ENCODE data around the gene PHYHIPL. TPM values are rescaled to one million over a fixed set of nuclear protein-coding genes. Genes with fewer than 3 reads are reported as not detected.

The PHYHIPL gene
- total and polyA plus RNA-seq, 2 of the 4 experiments (the other 2 are of a cell fraction) = not detected

DNA sequence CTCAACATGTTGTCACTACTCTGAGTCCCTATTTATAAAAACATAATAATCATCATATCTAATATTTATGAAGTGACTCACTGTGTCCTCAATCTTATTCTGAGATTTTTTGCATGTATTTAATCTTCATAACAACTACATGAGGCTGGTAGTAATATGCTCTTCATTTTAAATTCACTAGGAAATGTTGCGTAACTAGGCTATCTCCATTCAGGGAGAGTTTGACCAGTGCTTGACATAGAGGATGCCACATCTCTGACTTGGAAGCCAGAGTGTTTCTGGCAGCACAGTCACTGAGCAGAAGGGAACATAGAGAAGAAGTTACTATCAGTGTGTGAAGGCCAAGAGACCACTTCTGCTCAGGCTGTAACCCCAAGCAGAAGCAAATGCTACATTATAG, 97.0 kb downstream of the PHYHIPL start:
- no peaks in the 10 kb centered on the region for H3K9me3 ChIP-seq (ENCODE audit: control insufficient read depth, insufficient read depth, low read length)
- no peak overlapping the region for H3K18ac ChIP-seq (ENCODE audit: low read depth, low read length)
- H3K4me3 ChIP-seq (ENCODE audit: insufficient read depth, low read depth, low read length) = no peak overlapping the region
- H2AFZ ChIP-seq (replicated peaks; ENCODE audit: low read length, poor library complexity) = no peak overlapping the region
- no peak overlapping the region for H3K56ac ChIP-seq (ENCODE audit: extremely low read depth, insufficient read depth, low read length)
- H4K91ac ChIP-seq (ENCODE audit: insufficient read depth, low read depth, low read length) = no peak overlapping the region
- no peak overlapping the region for H3K4me2 ChIP-seq (ENCODE audit: low read depth, low read length)
- no peak overlapping the region for H2BK120ac ChIP-seq (ENCODE audit: low read depth, low read length)
- H4K5ac ChIP-seq (ENCODE audit: low read depth, low read length) = no peak overlapping the region
- no peaks in the 10 kb centered on the region for H3K9me1 ChIP-seq (ENCODE audit: insufficient read depth, low read length)
- no peak overlapping the region for H3K4ac ChIP-seq (ENCODE audit: low read depth, low read length)
- dilution Hi-C loops (cut with HindIII; ENCODE audit: low sequenced_read_pairs, unreplicated experiment) = no loop called here
- H3K27me3 ChIP-seq (ENCODE audit: control insufficient read depth, insufficient read depth, low read length) = no peaks in the 10 kb centered on the region
- WGBS, 2 experiments (ENCODE audit: extremely low coverage in 2 of 2, insufficient read length in 1 of 2) = no CpG with 5 or more reads among the region's 1 CpG
- in situ Hi-C loops (cut with MboI; ENCODE audit: low sequenced_read_pairs) = no loop called here
- H4K20me1 ChIP-seq (ENCODE audit: insufficient read depth, low read length) = no peaks in the 10 kb centered on the region
- TF ChIP-seq CEBPB (IDR thresholded peaks at IDR 0.05; ENCODE audit: low read depth, low read length) = peak; percentile 87
- TF ChIP-seq RFX5 (IDR thresholded peaks at IDR 0.05; ENCODE audit: low read depth, low read length) = no peak
- no peak overlapping the region for H2BK20ac ChIP-seq (ENCODE audit: low read depth, low read length)
- H3K4me1 ChIP-seq (ENCODE audit: control insufficient read depth, insufficient read depth, low read length) = peaks cover 2% of the 10 kb centered on the region; the same call in 1 of the 2 replicates
- H4K8ac ChIP-seq (ENCODE audit: low read depth in 2 of 2, low read length in 2 of 2) = no peak overlapping the region
- no peak overlapping the region for H2BK5ac ChIP-seq (ENCODE audit: low read depth, low read length, poor library complexity, severe bottlenecking)
- peak; percentile 34 for DNase-seq
- intact Hi-C loops (cut with micrococcal nuclease) = no loop called here
- ChIA-PET CTCF (no interaction called here), POLR2A (ENCODE audit: unreplicated experiment) (no interaction called here)
- H3K79me1 ChIP-seq (ENCODE audit: low read depth in 1 of 2, low read length in 2 of 2) = no peaks in the 10 kb centered on the region
- no peak overlapping the region for H3K23ac ChIP-seq (ENCODE audit: low read depth, low read length)
- no TSS peak for BruUV-seq (replicated peaks)
- H3K9ac ChIP-seq (ENCODE audit: low read depth, low read length) = no peak overlapping the region
- H3K14ac ChIP-seq (replicated peaks; ENCODE audit: low read depth, low read length) = no peak overlapping the region
- H2BK15ac ChIP-seq (ENCODE audit: low read depth, low read length) = no peak overlapping the region
- ATAC-seq (ENCODE audit: low read depth) = no peak
- H3K36me3 ChIP-seq (ENCODE audit: control insufficient read depth, insufficient read depth, low read length) = no peaks in the 10 kb centered on the region
- H3K27ac ChIP-seq (ENCODE audit: insufficient read depth, low read length) = no peak overlapping the region
- no peak overlapping the region for H2AK9ac ChIP-seq (replicated peaks; ENCODE audit: low read depth, low read length, poor library complexity)
- no peak overlapping the region for H2AK5ac ChIP-seq (ENCODE audit: low read depth, low read length)
